ENCODE measurements around the gene COX6B2.
"Not testable (repeated sequence)": the region's sequence is repeated elsewhere in the genome, so short reads cannot be mapped to it uniquely, and the experiment has no call there.

Gene COX6B2

DNA sequence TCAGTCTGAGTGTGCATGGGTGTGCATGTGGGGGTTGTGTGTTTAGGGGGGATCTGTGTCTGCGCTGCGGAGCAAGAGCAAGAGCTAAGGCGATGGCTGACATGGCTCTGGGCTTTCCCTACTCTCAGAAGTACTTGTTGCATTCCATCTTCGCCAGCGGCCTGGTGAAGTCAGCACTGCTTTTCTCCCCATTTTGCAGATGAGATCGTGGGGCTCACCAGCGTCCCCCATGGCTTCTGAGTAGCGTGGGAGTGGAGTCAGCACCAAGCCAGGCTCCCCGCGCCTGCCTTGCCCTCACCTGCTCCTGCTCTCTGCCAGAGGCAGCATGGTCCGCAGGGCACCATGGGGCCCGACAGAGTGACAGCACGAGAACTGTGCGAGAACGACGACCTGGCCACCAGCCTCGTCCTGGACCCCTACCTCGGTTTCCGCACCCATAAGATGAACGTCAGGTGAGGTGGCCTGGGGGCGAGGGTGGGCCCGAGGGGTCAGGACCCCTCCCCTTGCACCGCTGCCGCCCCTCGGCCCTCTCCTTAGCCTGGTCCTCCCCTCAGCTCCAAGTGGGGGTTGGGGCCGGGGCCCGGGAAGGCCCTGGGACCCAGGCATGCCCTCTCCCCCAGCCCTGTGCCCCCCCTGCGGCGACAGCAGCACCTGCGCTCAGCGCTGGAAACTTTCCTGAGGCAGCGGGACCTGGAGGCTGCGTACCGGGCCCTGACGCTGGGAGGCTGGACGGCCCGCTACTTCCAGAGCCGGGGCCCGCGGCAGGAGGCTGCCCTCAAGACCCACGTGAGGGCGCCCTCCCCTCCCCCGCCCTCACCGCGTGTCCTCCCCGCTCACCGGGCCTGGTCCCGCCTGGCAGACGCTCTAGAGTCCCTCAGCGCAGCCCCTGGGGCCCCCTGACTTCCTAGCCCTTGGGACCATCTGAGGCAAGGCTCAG is 12.7 kb downstream of the COX6B2 start:
- DNase-seq = no peak

DNA sequence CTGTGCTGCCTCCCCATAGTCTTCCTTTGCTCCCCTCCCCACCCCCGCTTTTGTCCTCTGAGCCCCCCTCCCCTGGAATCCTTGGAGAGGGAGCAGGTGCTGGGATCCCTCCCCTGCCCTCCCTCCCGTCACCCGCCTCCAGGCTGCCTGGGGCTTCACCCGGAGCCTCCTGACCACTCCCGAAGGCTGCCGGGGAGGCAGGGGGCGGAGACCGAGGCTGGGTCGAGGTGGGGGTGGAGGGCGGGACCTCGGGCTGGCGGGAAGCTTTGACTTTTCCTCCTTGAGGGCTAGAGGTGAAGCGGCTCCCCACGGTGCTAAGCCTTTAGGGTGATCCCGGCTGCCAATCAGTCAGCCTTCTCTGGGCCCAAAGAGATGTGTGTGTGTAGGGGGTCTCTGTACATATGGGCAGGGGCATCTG is 13.3 kb downstream of the COX6B2 start:
- peak; percentile 69 to 87 for DNase-seq

DNA sequence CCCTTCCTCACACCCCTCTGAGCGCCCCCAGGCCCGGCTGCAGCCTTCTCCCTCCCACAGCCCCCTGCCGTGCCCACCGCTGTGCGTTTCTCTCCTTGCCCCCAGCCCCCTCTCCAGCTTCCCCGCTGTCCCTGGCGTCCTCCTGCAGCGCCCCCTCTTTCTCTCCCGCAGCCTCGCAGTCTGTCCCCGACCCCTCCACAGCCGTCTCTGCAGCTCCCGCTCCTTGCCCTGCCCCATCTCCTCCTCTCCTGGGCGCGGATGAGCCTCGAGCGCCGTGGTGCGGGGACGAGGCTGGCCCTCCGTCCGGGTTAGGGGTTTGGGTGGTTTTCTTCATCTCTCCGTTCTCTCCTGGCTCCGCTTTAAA is 13.8 kb downstream of the COX6B2 start:
- peak; percentile 54 to 59 for DNase-seq

DNA sequence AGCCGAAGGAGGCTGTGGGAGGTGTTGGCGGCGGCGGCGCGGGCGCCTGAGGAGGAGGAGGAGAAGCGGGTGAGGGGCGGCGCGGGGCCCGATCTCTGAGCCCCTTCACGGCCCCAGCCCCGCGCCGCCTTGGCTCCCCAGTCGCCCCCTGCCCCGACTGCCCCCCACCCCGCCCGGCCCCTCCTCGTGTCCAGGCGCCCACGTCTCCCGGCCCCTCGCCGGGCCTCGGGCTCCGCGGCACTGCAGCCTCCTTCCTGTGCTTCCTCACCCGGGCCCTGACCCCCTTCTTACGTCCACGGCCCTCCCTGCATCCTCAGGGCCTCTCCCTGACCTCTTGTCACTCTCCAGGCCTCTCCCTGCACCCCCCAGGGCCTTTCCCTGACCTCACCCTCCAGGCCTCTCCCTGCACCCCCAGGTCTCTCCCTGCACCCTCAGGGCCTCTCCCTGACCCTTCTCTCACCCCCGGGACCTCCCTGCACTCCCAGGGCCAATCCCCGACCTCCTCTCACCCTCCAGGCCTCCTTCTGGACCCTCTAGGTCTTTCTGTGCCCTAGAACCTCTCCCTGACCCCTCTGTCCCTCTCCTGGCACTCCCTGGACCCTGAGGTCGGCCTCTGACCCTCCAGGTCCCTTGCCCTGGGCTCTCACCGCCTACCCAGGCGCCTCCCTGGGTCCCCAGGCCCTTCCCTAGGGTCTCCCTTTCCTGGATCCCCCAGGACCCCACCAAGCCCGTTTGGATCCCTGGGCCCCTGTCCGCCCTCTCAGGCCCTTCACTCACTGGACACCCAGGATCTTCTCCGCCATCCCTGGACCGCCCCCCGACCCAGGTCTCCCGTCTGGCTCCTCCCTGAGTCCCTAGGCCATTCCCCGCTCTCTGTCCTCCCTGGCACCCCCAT is 14.4 kb downstream of the COX6B2 start:
- no peak for DNase-seq

DNA sequence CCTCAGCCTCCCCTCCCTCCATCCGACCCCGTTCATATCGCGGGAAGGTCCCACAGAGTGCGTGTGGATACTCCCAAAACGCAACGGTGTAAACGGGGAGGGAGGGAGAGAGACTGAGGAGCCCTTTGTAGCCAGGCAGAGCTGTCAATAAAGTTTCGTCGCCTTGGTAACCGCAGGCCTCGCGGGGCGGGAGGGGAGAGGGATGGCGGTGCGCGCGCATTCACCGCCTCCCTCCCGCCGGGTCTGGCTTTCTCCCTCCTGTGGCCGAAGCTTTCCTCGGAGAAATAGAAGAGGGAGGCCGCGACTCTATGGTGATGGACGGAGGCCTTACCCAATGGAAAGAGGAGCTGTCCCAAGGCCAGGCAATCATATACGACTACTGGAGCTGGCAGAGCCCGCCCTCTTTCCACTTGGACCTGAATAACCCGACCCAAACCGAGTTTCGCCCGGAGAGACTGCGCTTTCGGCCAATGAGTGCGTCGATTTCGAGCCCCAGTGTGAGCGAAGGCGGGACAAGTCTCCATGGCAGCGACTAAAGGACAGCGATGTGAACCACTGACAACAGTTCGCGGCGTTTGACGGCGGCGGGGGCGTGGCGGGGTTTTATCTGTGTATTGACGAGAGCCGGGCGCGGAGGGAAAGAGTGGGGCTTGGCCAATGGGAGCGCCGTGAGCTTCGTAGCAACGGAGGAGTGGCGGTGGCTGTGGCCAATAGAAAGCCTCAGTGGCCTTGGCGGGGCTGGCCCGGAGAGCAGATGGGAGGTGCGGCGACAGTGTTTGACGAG is 15.2 kb downstream of the COX6B2 start, which contains the start of gene KMT5C:
Gene KMT5C (plus strand): TSS at position 772 of the 784 bp plus-strand sequence. CDS start 2,061 bp downstream, outside the sequence.
- DNase-seq = peak; percentile 100

DNA sequence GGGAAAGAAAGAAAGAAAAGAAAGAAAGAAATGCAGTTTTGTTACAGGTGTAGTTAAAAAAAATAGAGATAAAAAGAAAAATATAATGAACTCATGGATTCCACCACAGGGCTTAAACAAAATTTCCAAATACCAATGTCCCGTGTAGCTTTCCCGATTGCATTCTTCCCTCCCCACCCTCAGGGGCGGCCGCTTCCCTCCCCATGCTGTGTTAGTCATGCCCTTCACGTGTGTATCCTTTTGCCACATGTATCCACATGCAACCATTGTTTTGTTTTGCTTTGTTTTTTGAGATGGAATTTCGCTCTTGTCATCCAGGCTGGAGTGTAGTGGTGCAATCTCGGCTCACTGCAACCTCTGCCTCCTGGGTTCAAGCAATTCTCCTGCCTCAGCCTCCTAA is 18.4 kb downstream of the COX6B2 start:
- DNase-seq = no peak

DNA sequence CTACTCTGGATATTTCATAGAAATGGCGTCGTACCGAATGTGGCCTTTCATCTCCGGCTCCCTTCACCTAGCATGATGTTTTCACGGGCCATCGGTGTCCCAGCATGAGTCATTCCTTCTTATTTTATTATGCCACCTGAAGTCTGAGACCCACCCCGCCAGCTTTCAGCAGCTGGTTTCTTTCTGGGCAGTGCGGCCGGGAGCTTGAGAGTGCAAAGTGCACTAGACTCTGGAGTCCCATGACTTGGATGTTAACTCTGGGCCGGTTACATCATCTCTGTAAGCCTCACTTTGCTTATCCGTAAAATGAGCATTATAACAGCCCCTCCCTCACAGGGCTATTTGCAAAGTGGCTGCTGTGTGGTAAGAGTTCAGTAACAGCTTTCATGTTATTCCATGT is 20.6 kb downstream of the COX6B2 start:
- DNase-seq = no peak

DNA sequence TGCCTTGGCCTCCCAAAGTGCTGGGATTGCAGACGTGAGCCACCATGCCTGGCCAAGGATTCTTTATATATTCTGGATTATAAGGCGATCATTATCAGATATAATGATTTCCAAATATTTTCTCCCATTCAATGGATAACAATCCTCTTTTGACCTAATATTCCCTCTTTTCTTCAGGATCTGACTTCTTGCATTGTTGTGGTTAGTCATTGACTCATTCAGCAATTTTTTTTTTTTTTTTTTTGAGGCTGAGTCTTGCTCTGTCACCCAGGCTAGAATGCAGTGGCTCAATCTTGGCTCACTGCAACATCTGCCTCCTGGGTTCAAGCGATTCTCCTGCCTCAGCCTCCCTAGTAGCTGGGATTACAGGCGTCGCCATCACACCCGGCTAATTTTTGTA is 24.7 kb downstream of the COX6B2 start:
- DNase-seq = not testable (repeated sequence)

DNA sequence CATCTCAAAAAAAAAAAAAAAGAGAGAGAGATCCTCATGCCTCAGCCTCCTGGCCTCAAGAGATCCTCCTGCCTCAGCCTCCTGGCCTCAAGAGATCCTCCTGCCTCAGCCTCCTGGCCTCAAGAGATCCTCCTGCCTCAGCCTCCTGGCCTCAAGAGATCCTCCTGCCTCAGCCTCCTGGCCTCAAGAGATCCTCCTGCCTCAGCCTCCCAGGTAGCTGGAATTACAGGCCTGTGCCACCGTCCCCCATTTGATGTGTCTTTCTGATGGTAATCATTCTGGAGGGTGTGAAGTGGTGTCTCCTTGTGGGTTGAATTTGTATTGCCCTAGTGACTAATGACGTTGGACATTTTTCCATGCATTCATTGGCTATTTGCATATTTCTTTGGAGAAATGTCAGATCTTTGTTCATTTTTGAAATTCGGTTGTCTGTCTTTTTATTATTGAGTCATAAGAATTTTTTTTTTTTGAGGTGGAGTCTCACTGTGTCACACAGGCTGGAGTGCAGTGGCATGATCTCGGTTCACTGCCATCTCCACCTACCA is 25.7 kb downstream of the COX6B2 start:
- DNase-seq = not testable (repeated sequence)

DNA sequence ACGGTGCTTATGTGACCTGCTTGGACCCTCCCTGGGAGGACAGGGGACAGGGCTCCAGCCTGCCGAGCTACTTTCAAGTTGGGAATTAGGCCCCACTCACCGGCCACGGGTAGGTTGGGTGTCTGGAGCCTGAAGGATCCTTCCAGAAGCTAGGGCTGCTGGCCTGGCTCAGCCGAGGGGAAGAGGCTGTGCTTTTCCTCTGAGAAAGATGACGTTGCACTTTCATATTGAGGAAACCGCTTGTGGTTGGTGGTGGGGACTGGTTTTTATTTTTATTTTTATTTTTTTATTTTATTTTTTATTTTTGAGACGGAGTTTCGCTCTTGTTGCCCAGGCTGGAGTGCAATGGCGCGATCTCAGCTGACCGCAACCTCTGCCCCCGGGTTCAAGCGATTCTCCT is 29.3 kb downstream of the COX6B2 start, which contains the start of gene TMEM150B:
Gene TMEM150B (minus strand): TSS at position 170 of the 400 bp plus-strand sequence. CDS start 4,305 bp downstream, outside the sequence.
- DNase-seq = no peak

DNA sequence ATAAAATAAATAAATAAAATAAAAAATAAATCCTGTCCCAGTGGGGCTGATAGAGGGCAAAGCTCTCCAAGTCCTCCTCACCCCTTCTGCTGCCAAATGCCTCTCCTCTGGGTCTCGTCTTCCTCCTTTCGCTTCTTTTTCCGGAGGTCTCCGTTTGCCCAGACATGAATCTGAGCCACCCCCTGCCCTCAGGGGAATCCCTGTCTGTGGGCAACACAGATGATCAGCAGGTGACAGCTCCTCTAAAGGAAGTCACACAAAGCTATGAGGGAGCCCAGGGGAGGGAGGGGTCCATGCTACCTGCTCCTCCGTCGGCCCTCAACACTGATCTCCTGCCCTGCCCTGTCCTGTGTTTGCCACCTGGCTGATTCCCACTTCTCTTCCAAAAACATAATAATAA is 29.9 kb downstream of the COX6B2 start:
- no peak for DNase-seq

DNA sequence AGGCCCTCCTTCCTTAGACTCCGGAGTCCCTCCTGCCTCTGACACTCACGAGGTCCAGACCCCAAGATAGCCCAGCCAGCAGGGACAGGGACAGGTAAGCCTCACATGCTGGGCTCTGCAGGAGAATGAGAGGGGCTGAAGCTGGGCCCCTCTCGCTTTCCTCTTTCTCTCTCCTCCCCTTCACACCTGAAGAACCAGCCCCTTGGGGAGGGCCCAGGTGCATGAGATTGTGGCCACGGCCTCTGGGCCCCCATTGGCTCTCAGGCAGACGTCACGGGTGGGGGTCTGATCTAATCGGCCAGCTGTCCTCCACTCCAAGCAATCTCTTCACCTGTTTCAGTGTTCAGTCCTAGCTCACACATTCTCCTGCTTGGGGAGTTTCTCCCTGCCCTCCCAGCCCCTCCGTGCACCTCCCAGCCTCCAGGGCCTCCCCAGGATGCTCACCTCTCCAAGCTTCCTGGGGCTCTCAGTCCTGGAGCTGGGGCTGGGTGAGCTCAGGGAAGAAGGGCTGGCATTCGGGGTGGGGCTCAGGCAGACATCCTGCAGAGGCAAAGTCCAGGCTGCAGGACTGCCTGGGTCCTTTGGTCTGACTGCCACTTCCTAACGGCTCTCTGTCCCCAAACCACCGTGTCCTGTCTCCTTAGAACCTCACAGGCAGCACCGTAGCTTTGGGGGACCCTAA is 32.2 kb downstream of the COX6B2 start:
- no peak for DNase-seq

DNA sequence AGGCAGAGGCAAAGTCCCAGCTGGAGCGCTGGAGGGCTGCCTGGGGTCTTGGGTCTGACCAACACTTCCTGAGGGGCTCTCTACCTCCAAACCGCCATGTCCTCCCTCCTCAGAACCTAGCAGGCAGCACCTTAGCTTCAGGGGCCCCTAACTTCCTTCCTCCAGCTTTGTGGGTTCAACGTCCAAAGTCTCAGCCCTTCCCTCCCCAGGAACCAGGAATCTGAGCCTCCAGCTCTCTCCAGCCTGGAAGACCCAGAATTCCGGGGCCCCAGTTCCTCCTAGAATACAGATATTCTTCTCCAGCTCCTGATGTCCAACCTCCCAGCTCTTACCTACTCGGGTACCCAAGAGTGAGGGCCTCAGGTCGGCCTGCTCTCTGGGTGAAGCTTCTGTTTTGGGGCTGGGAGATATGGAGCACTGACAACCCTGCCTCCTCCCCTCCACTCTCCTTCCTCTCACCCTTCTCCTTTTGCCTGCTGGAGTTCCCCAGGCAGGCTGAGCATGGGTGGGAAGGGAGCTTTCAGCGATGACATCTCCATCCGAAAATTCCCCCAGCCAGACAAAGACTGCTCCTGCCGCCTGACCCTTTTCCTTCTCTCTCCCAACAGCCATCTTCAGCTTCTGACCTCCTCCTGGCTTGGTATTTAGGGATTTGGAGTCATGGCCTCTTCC is 32.9 kb downstream of the COX6B2 start:
- no peak for DNase-seq

DNA sequence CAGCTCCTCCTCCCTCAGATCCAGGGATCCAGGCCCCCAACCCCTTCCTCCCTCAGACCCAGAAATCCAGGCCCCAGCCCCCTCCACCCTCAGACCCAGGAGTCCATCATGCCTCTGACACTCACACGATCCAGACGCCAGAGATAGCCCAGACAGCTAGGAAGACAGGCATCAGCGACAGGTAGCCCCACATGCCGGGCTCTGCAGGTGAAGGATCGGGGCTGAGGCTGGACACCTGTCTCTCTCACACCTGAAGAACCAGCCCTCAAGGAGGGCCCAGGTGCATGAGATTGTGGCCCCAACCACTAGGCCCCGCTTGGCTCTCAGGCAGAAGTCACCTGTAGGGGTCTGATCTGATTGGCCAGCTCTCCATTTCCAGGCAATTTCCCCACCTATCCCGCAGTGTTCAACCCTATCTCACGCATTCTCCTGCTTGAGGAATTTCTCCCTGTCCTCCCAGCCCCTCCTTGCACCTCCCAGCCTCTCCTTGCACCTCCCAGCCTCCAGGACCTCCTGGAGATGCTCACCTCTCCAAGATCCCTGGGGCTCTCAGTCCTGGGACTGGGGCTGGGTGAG is 33.6 kb downstream of the COX6B2 start:
- no peak for DNase-seq

DNA sequence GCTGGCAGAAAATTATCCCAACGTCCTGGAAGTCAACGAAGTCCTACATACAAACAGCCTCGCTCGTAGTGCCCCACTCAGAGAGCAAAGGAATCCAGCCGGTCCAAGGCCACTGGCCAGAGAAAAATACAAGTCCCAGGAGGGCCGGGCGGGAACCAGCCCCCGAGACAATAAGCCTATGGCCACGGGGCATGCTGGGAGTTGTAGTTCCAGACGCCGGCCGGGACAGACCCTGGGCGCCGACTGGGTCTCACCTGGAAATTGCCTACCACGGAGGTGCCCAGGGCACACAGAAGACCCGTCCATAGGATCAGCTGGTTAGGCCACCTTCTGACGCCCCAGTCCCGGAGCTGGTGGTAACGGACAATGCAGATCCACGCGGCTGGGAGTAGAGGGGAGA is 34.7 kb downstream of the COX6B2 start:
- DNase-seq = peak in 1 of 2 experiments; percentile 30

DNA sequence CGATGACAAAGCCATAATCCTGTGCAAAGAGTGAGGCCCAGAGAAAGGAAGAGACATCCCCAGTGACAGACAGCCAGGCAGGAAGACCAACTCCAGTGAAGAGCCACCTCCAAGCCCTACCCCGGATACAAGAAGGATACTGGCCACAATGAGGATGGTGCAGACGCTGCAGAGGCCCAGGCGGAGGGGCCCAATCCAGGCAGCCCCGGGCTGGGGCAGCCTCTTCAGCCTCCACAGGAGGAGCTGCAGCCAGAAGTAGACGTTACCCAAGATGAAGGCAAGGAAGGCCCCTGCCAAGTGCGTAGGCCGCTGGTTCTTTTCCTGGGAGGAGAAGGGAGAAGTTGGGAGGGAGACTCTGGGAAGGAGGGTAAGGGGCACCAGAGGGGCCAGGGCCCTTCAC is 37.9 kb downstream of the COX6B2 start:
- no peak for DNase-seq

DNA sequence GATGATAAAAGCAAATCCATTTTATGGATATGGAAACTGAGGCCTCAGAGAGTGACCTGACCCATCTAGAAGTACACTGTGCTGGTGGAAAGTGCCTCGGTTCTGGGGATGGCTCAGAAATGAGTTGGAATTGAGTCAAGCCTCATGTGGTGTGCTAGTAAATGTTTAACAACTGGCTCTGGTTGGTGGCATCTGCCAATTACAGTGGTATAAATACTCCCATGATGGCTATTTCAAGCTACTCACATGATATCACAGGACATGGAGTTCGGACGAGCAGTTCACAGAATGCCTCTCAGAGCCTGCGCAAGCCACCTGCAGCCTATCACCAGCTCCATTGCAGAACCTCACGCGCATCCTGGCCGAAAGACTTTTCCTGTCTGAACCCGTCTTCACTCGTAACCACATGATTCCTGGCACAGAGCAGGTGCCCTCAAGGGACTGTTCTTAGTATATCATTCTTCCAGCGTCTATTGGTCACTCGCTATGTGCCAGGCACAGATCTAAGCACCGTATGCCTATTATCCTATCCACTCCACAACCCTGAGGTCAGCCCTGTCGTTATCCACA is 38.5 kb downstream of the COX6B2 start:
- DNase-seq = no peak

DNA sequence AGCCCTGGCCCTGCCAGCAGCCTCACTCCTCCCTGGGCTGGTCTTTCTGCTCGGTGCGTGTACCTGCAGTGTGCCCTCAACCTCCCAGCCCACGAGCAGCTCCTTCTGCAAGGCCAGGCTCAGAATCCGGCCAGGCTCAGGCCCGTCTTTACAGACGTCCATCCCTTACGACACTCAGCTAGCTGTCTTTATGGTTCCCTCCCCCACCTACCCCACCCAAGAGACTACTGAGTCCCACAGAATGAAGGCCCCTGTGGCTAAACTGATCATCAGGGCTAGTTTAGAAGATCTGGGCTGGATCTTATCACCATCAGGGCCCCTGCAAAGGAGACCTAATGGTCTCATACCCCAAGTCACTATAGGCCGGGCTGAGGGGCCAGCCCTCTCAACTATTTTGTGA is 40.1 kb downstream of the COX6B2 start:
- DNase-seq = no peak

DNA sequence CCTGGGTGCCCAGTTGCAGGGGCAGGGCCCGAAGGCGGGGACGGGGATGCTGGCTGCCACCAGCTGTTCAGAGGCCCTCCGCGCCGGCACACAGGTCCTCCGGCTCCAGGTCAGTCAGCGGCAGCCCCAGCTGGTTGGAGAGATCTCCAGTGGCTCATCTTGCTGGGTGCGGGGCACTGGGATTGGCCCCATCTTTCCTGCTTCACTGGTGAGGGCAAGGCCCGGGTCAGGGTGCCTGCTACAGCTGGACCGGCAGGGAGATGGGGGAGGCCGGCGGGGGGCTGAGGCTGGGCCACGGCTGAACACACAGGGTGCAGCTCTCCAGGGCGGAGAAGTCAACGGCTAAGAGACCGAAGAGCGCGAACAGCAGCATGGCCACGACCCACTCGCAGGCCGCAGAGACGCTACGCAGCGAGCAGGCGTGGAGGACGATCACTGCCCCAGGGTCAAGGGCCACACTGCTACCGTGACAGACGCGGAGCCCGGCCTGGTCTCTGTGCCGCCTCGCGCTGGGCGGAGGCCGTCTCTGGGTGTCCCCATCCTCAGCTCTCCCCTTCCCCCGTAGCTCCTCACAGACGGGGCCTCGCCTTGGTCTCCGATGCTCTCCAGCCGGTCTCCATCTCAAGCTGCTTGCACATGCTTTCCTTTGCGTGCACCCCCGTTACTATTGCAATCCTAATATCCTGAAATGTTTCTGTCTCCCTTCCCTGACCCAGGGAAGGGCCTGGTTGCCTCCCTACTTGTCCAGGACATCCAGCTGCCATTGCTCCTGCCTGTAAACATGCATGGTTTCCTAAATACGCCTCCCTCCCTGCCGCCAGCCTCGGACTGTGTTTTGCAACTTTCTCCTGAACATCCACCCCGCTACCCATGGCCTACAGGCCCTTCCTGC is 41.7 kb downstream of the COX6B2 start:
- DNase-seq = no peak
